Brain microvascular endothelial cell (primary cell): ENCODE results near the gene CEP85L.

ENCODE experiments used
- DNase-seq: peaks from one replicate; pipeline ENCODE4 v3.0.0-alpha.2; 2020
- H3K27ac ChIP-seq: fragments of 250-450 bp; sonication (Bioruptor Pico); 2 replicates; pipeline ENCODE4 v1.5.1; 2020; ENCODE audit warnings: mild to moderate bottlenecking, moderate library complexity
- H3K27me3 ChIP-seq: fragments of 250-450 bp; sonication (Bioruptor Pico); replicated peaks from 2 replicates; pipeline ENCODE4 v1.5.1; 2020; ENCODE audit warnings: mild to moderate bottlenecking
- H3K36me3 ChIP-seq: fragments of 250-450 bp; sonication (Bioruptor Pico); replicated peaks from 2 replicates; pipeline ENCODE4 v1.5.1; 2020; ENCODE audit warnings: mild to moderate bottlenecking
- H3K4me3 ChIP-seq: 2 replicates; pipeline ENCODE4 v1.5.1; 2011; ENCODE audit warnings: low read depth, mild to moderate bottlenecking, control low read depth, low read length, moderate library complexity
- in situ Hi-C: cut with HindIII; loops from 2 replicates; pipeline ENCODE4 v1.10.0; 2017; ENCODE audit warnings: low sequenced_read_pairs, low pct_ligation_motif_present
- TF ChIP-seq, protein P1 (sequence below): IDR thresholded peaks from 2 replicates; pipeline ENCODE4 v1.5.1; 2011; ENCODE audit warnings: low read depth, mild to moderate bottlenecking, moderate library complexity, low read length, control low read depth, inconsistent platforms; ENCODE audit errors: missing control alignments

Gene CEP85L

DNA sequence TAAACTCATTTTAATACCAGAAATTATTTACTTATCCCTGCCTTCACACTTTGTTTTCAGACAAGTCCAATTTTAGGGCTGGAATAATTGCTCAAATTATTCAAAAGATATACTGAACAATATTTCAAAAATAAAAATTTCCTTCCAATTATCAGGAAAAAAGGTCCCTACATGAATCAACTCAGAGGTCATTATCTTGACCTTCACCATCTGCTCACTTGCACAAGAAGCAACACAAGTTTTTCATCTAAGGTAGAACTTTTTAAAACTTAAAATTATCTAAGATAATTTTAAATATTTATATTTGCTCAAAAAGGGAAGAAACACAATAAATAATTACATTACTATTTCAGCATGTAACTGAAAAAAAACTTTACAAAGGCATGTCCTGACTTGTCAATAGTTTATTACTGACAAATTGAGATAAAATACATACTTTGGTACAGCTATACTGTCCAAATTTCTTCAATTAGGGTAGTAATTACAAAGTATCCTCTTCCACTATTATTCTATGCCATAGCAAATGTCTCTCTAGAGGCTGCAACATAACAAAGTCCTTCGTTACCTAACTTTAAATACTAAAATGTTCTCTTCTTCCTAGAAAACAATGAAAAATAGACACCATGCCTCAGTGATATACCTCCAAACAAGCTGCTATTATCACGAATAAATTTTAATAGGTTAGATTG lies 2.4 kb downstream of the CEP85L start:
- peak overlapping the region; percentile 84 for H3K4me3 ChIP-seq
- no peak for DNase-seq
- no peaks in the 10 kb centered on the region for H3K27me3 ChIP-seq
- no peaks in the 10 kb centered on the region for H3K36me3 ChIP-seq
- peak overlapping the region; percentile 21 for H3K27ac ChIP-seq
- in situ Hi-C loops = no loop called here
- TF ChIP-seq, protein P1, sequence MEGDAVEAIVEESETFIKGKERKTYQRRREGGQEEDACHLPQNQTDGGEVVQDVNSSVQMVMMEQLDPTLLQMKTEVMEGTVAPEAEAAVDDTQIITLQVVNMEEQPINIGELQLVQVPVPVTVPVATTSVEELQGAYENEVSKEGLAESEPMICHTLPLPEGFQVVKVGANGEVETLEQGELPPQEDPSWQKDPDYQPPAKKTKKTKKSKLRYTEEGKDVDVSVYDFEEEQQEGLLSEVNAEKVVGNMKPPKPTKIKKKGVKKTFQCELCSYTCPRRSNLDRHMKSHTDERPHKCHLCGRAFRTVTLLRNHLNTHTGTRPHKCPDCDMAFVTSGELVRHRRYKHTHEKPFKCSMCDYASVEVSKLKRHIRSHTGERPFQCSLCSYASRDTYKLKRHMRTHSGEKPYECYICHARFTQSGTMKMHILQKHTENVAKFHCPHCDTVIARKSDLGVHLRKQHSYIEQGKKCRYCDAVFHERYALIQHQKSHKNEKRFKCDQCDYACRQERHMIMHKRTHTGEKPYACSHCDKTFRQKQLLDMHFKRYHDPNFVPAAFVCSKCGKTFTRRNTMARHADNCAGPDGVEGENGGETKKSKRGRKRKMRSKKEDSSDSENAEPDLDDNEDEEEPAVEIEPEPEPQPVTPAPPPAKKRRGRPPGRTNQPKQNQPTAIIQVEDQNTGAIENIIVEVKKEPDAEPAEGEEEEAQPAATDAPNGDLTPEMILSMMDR = no peak

DNA sequence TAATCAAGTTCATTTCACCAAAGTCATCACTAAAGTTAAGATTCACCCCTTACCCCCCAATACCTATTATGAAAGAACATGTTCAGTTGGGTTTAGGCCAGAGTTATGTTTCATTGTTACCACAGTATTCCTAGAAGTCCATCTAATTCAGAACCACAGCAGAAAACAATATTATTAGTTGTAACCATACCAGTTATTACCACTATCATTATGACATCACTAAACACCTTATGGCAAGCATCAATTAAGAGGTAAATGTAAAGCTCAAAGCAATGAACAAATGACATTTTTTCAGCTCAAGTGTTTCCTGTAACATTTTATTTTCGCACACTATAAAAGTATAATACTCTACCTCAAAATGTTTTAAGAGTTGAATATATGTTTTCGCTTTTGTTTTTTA lies 4.4 kb downstream of the CEP85L start:
- H3K27me3 ChIP-seq = no peaks in the 10 kb centered on the region
- H3K4me3 ChIP-seq = no peak overlapping the region
- in situ Hi-C loops = no loop called here
- no peak for DNase-seq
- H3K36me3 ChIP-seq = no peaks in the 10 kb centered on the region
- TF ChIP-seq, protein P1 = no peak
- no peak overlapping the region for H3K27ac ChIP-seq

DNA sequence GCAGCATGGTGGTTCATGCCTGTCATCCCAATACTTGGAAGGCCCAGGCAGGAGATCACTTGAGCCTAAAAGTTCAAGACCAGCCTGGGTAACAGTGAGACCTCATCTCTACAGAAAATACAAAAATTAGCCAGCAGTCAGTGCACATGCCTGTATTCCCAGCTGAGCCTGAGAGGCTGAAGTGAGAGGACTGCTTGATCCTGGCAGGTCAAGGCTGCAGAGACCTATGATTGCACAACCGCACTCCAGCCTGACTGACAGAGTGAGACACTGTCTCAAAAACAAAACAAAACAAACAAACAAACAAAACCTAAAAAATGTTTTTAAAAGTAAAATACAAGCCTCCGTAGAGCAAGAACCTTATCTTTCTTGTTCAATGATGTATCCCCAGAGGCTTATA lies 6.0 kb downstream of the CEP85L start:
- in situ Hi-C loops = no loop called here
- no peak overlapping the region for H3K27ac ChIP-seq
- no peak overlapping the region for H3K4me3 ChIP-seq
- H3K36me3 ChIP-seq = no peaks in the 10 kb centered on the region
- TF ChIP-seq, protein P1 = no peak
- no peaks in the 10 kb centered on the region for H3K27me3 ChIP-seq
- DNase-seq = no peak

DNA sequence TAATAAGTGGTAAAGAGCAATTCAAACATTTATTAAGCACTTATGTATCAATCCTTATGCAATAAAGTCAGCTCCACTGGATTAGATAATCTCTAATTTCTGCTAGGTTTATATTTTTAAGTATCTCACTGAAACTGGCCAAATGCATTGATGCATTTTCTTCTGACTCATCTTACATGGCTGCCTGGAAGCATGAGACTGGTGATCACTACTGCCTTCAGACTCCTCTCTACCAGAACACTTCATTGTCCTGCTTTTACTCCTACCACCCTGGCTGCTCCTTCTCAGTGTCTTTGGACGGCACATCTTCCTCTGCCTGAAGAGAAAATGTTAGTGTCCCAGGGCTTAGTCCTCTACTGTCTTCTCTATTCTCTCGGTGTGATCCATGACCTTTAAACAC lies 7.4 kb downstream of the CEP85L start:
- H3K36me3 ChIP-seq = no peaks in the 10 kb centered on the region
- no peak overlapping the region for H3K4me3 ChIP-seq
- DNase-seq = peak; percentile 22
- H3K27me3 ChIP-seq = no peaks in the 10 kb centered on the region
- H3K27ac ChIP-seq = no peak overlapping the region
- TF ChIP-seq, protein P1 = no peak
- in situ Hi-C loops = no loop called here

DNA sequence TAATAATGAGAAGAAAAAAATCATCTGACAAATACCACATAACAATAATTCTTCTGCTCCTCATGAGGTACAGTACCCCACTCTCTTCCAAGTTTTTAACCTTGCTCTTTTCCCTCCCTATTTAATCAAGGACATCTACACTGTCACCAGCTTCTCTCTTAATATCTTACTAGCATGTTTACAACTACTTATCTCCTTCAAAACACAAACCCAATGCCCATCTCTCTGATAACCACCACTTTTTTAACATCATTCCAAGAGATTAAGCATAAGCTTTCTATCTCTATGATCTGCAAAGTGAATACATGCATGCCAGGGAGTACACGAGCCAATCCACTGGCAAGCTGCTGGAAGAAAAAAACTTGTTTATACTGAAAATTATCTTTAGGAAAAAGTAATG lies 10.3 kb downstream of the CEP85L start:
- DNase-seq = no peak
- Histone ChIP-seq H3K4me3 (no peak overlapping the region), H3K27me3 (no peaks in the 10 kb centered on the region), H3K27ac (no peak overlapping the region), H3K36me3 (no peaks in the 10 kb centered on the region)
- TF ChIP-seq, protein P1 = no peak
- in situ Hi-C loops = no loop called here
